Neuronal stem cell (in vitro differentiated cells): ENCODE measurements around the gene ANKRD37.
A peak's percentile ranks its signal among the peaks of the same experiment; 100 is the strongest.

ENCODE experiments used
- DNase-seq: peaks from one replicate; pipeline ENCODE4 v3.0.0-alpha.2; 2013; ENCODE audit warnings: low spot score
- H2AFZ ChIP-seq: one replicate; pipeline ENCODE4 v1.6.1; 2013; ENCODE audit warnings: mild to moderate bottlenecking, low read length, inconsistent platforms
- H2AK5ac ChIP-seq: 2 replicates; pipeline ENCODE4 v1.6.1; 2013; ENCODE audit warnings: low read depth, mild to moderate bottlenecking, inconsistent platforms, low read length, moderate library complexity, mixed read lengths
- H2BK120ac ChIP-seq: 2 replicates; pipeline ENCODE4 v1.6.1; 2013; ENCODE audit warnings: low read depth, mild to moderate bottlenecking, inconsistent platforms, low read length, moderate library complexity, mixed read lengths
- H2BK12ac ChIP-seq: one replicate; pipeline ENCODE4 v1.6.1; 2013; ENCODE audit warnings: low read length, inconsistent platforms
- H2BK15ac ChIP-seq: 2 replicates; pipeline ENCODE4 v1.6.1; 2013; ENCODE audit warnings: mild to moderate bottlenecking, low read length, inconsistent platforms, mixed read lengths
- H2BK5ac ChIP-seq: one replicate; pipeline ENCODE4 v1.6.1; 2013; ENCODE audit warnings: inconsistent platforms, mild to moderate bottlenecking, low read length, moderate library complexity
- H3K14ac ChIP-seq: one replicate; pipeline ENCODE4 v1.6.1; 2013; ENCODE audit warnings: low read length, inconsistent platforms
- H3K18ac ChIP-seq: 2 replicates; pipeline ENCODE4 v1.6.1; 2013; ENCODE audit warnings: low read length, inconsistent platforms
- H3K23ac ChIP-seq: 2 replicates; pipeline ENCODE4 v1.6.1; 2013; ENCODE audit warnings: low read depth, mild to moderate bottlenecking, mixed read lengths, low read length, inconsistent platforms; ENCODE audit not compliant: poor library complexity
- H3K27ac ChIP-seq: replicated peaks from 3 replicates; pipeline ENCODE4 v1.5.1; 2013; ENCODE audit warnings: low read length, inconsistent platforms
- H3K27me3 ChIP-seq, 3 experiments: 2 replicates each; pipeline ENCODE4 v1.6.1; 2013; ENCODE audit warnings: low read length in 3 of 3, mild to moderate bottlenecking in 2 of 3, inconsistent platforms in 1 of 3, low read depth in 1 of 3, mixed read lengths in 1 of 3, moderate library complexity in 1 of 3; ENCODE audit not compliant: control insufficient read depth in 3 of 3, insufficient read depth in 3 of 3
- H3K36me3 ChIP-seq, 2 donors: replicated peaks in 1 of 2; 2 replicates each; pipeline ENCODE4 v1.6.1; 2013; ENCODE audit warnings: low read length in 2 of 2; ENCODE audit not compliant: control insufficient read depth in 2 of 2, insufficient read depth in 2 of 2
- H3K4ac ChIP-seq: 2 replicates; pipeline ENCODE4 v1.6.1; 2013; ENCODE audit warnings: inconsistent platforms, mild to moderate bottlenecking, low read length, moderate library complexity
- H3K4me1 ChIP-seq, 2 donors: 1 replicate in 1 of 2; 2 replicates in 1 of 2; pipeline ENCODE4 v1.6.1; 2013; ENCODE audit warnings: low read length in 2 of 2, low read depth in 1 of 2; ENCODE audit not compliant: control insufficient read depth in 2 of 2, insufficient read depth in 1 of 2
- H3K4me2 ChIP-seq: one replicate; pipeline ENCODE4 v1.6.1; 2013; ENCODE audit warnings: mild to moderate bottlenecking, low read length, inconsistent platforms; ENCODE audit not compliant: insufficient read depth, poor library complexity, severe bottlenecking
- H3K4me3 ChIP-seq, 2 donors: 2 replicates each; pipeline ENCODE4 v1.5.1; 2013; ENCODE audit warnings: low read length in 2 of 2, mild to moderate bottlenecking in 2 of 2, inconsistent platforms in 1 of 2, moderate library complexity in 1 of 2
- H3K79me1 ChIP-seq: one replicate; pipeline ENCODE4 v1.6.1; 2013; ENCODE audit warnings: low read depth, mild to moderate bottlenecking, inconsistent platforms, low read length, moderate library complexity
- H3K9ac ChIP-seq: one replicate; pipeline ENCODE4 v1.6.1; 2013; ENCODE audit warnings: mild to moderate bottlenecking, low read depth, low read length, inconsistent platforms; ENCODE audit not compliant: poor library complexity
- H3K9me3 ChIP-seq, 2 donors: replicated peaks in 1 of 2; 2 replicates each; pipeline versions ENCODE3 to v1.6.1; 2013; ENCODE audit warnings: low read length in 2 of 2, mild to moderate bottlenecking in 2 of 2, inconsistent platforms in 1 of 2, low read depth in 1 of 2, mixed read lengths in 1 of 2, moderate library complexity in 1 of 2; ENCODE audit not compliant: control insufficient read depth in 2 of 2, insufficient read depth in 1 of 2
- H4K8ac ChIP-seq: one replicate; pipeline ENCODE4 v1.6.1; 2013; ENCODE audit warnings: low read depth, mild to moderate bottlenecking, inconsistent platforms, low read length, moderate library complexity
- H4K91ac ChIP-seq: one replicate; pipeline ENCODE4 v1.6.1; 2013; ENCODE audit warnings: low read length, low read depth, mild to moderate bottlenecking, inconsistent platforms; ENCODE audit not compliant: poor library complexity
- WGBS, 2 donors: extraction: QIAGEN DNeasy Blood & Tissue Kit; methylation state at CpG; one replicate each; pipeline ENCODE4 v1.1.7; 2013; ENCODE audit warnings: missing lambda C conversion rate in 2 of 2, mixed read lengths in 1 of 2; ENCODE audit not compliant: insufficient read length in 2 of 2, insufficient replicate concordance in 1 of 2; ENCODE audit errors: extremely low coverage in 2 of 2; 5-methylcytosine and 5-hydroxymethylcytosine counted together

ANKRD37 gene

GRCh38 chr4:185371702-185372101 lies 24.9 kb upstream of the ANKRD37 start:
- peaks cover 1 to 5% of the 10 kb centered on the region in 2 donors for H3K4me1 ChIP-seq
- H3K4ac ChIP-seq: no peak overlapping the region
- no peak overlapping the region for H3K18ac ChIP-seq
- H2BK120ac ChIP-seq: no peak overlapping the region
- H3K27me3 ChIP-seq: no peaks in the 10 kb centered on the region
- H3K36me3 ChIP-seq: peaks cover 5 to 7% of the 10 kb centered on the region in 2 donors
- H2AFZ ChIP-seq: no peak overlapping the region
- no peak overlapping the region for H2BK12ac ChIP-seq
- H2AK5ac ChIP-seq: no peak overlapping the region
- no peak overlapping the region for H3K14ac ChIP-seq
- H3K79me1 ChIP-seq: no peaks in the 10 kb centered on the region
- H4K8ac ChIP-seq: no peak overlapping the region
- no peak overlapping the region for H3K27ac ChIP-seq
- no peak overlapping the region for H2BK15ac ChIP-seq
- no CpG with 5 or more reads among the region's 11 CpGs for WGBS, 2 donors
- H2BK5ac ChIP-seq: no peak overlapping the region
- H3K9ac ChIP-seq: no peak overlapping the region
- no peak overlapping the region for H4K91ac ChIP-seq
- no peak overlapping the region for H3K4me2 ChIP-seq
- no peak overlapping the region for H3K23ac ChIP-seq
- H3K9me3 ChIP-seq: no peaks in the 10 kb centered on the region
- no peak overlapping the region for H3K4me3 ChIP-seq
- no peak for DNase-seq

GRCh38 chr4:185374027-185374426 lies 22.6 kb upstream of the ANKRD37 start:
- no peak overlapping the region for H3K14ac ChIP-seq
- no CpG with 5 or more reads among the region's 7 CpGs for WGBS, 2 donors
- peaks cover 0 to 2% of the 10 kb centered on the region in 2 donors for H3K9me3 ChIP-seq
- H2BK15ac ChIP-seq: no peak overlapping the region
- H2AK5ac ChIP-seq: no peak overlapping the region
- H2BK5ac ChIP-seq: no peak overlapping the region
- H2BK12ac ChIP-seq: no peak overlapping the region
- H3K27ac ChIP-seq: no peak overlapping the region
- no peak overlapping the region for H3K9ac ChIP-seq
- no peak overlapping the region for H4K91ac ChIP-seq
- no peak overlapping the region for H3K4ac ChIP-seq
- H3K79me1 ChIP-seq: no peaks in the 10 kb centered on the region
- H3K4me1 ChIP-seq: peaks cover 1 to 5% of the 10 kb centered on the region in 2 donors
- no peak overlapping the region for H3K4me3 ChIP-seq
- no peaks in the 10 kb centered on the region for H3K27me3 ChIP-seq
- no peak overlapping the region for H3K23ac ChIP-seq
- H4K8ac ChIP-seq: no peak overlapping the region
- peaks cover 5 to 9% of the 10 kb centered on the region in 2 donors for H3K36me3 ChIP-seq
- no peak overlapping the region for H2BK120ac ChIP-seq
- no peak overlapping the region for H3K4me2 ChIP-seq
- DNase-seq: no peak
- H2AFZ ChIP-seq: no peak overlapping the region
- H3K18ac ChIP-seq: no peak overlapping the region

GRCh38 chr4:185374573-185374972 lies 22.1 kb upstream of the ANKRD37 start:
- Histone ChIP-seq H3K4me2 (no peak overlapping the region), H3K4me3 (no peak overlapping the region), H3K27me3 (no peaks in the 10 kb centered on the region), H3K23ac (no peak overlapping the region), H2BK120ac (no peak overlapping the region), H2AK5ac (no peak overlapping the region), H4K91ac (no peak overlapping the region), H3K18ac (no peak overlapping the region), H2BK15ac (no peak overlapping the region), H3K9me3 (peaks cover 0 to 2% of the 10 kb centered on the region in 2 donors), H3K79me1 (no peaks in the 10 kb centered on the region), H3K36me3 (peaks cover 5 to 9% of the 10 kb centered on the region in 2 donors), H3K4me1 (peaks cover 1 to 5% of the 10 kb centered on the region in 2 donors), H3K9ac (no peak overlapping the region), H3K14ac (no peak overlapping the region), H3K27ac (no peak overlapping the region), H2BK5ac (no peak overlapping the region), H2BK12ac (no peak overlapping the region), H4K8ac (no peak overlapping the region), H2AFZ (no peak overlapping the region), H3K4ac (no peak overlapping the region)
- no CpG with 5 or more reads among the region's 6 CpGs for WGBS, 2 donors
- no peak for DNase-seq

- no peak overlapping the region for H2BK12ac ChIP-seq
- H3K18ac ChIP-seq: no peak overlapping the region
- no peak overlapping the region for H2AFZ ChIP-seq
- no peak overlapping the region for H2BK120ac ChIP-seq
- no peak for DNase-seq
- no peak overlapping the region for H3K9ac ChIP-seq
- H3K14ac ChIP-seq: no peak overlapping the region
- no peak overlapping the region for H4K8ac ChIP-seq
- no peak overlapping the region for H3K4me2 ChIP-seq
- no peak overlapping the region for H4K91ac ChIP-seq
- no peak overlapping the region for H3K27ac ChIP-seq
- H3K79me1 ChIP-seq: no peaks in the 10 kb centered on the region
- no peak overlapping the region for H3K4ac ChIP-seq
- H2BK15ac ChIP-seq: no peak overlapping the region
- whole genome bisulfite sequencing, 2 donors: no CpG with 5 or more reads among the region's 6 CpGs
- H2BK5ac ChIP-seq: no peak overlapping the region
- peaks cover 4 to 5% of the 10 kb centered on the region in 2 donors for H3K9me3 ChIP-seq
- H3K27me3 ChIP-seq: no peaks in the 10 kb centered on the region
- H2AK5ac ChIP-seq: no peak overlapping the region
- peak overlapping the region in 1 of 2 donors; percentile 10 for H3K4me3 ChIP-seq
- peaks cover 0 to 6% of the 10 kb centered on the region in 2 donors for H3K36me3 ChIP-seq
- H3K23ac ChIP-seq: no peak overlapping the region
- peaks cover 0 to 1% of the 10 kb centered on the region in 2 donors for H3K4me1 ChIP-seq
Measured at GRCh38 chr4:185378264-185378663, 18.4 kb upstream of the ANKRD37 start.
